AG10803 (cell line): ENCODE data around the gene SEC22C.

Source experiments
- DNase-seq: peaks from one replicate; pipeline ENCODE4 v3.0.0; 2010; ENCODE audit warnings: low read depth
- H3K4me3 ChIP-seq: 2 replicates; pipeline ENCODE4 v1.5.1; 2011; ENCODE audit warnings: mild to moderate bottlenecking, low read length, control low read depth
- TF ChIP-seq, protein P1 (sequence below): conservative IDR thresholded peaks from 2 replicates; pipeline ENCODE4 v1.5.1; 2011; ENCODE audit warnings: mild to moderate bottlenecking, low read length, control low read depth, inconsistent platforms

SEC22C gene

DNA sequence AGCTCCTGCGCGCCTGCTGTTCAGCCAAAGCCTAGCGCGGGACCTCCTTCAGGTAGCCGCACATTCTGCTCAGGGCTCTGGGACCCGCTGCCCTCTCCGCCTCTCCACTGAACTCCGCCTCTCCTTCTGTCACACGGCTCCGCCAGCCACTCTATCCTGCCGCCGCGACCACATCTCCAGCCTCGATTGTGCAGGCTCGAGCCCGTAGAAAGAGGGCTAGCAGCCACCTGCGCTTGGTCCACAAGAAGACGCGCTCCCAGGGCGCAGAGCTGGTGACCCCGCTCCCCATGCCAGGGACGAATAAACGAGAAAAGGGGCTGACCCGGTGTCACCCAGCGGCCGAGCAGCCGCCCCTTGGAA lies 80.5 kb downstream of the SEC22C start:
- DNase-seq = no peak
- H3K4me3 ChIP-seq = no peak overlapping the region
- TF ChIP-seq, protein P1, sequence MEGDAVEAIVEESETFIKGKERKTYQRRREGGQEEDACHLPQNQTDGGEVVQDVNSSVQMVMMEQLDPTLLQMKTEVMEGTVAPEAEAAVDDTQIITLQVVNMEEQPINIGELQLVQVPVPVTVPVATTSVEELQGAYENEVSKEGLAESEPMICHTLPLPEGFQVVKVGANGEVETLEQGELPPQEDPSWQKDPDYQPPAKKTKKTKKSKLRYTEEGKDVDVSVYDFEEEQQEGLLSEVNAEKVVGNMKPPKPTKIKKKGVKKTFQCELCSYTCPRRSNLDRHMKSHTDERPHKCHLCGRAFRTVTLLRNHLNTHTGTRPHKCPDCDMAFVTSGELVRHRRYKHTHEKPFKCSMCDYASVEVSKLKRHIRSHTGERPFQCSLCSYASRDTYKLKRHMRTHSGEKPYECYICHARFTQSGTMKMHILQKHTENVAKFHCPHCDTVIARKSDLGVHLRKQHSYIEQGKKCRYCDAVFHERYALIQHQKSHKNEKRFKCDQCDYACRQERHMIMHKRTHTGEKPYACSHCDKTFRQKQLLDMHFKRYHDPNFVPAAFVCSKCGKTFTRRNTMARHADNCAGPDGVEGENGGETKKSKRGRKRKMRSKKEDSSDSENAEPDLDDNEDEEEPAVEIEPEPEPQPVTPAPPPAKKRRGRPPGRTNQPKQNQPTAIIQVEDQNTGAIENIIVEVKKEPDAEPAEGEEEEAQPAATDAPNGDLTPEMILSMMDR = no peak

DNA sequence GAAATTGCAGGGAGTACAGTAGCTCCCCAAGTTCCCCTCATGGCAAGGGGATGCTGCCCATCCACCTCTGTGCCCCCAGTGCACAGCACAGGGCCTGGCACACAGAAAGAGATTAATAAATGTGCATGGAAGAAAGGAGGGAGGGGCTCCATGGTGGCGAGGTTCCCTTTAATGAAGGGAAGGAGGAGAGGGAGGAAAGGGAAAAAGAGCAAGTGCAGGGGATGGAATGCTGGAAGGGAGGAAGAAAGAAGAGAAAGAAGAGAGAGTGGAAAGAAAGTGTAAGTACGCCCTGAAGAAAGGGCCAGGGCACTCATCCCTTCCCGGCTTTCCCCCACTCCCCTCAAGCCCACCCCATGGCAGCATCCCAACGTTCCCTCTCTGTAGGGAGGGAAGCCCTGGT lies 80.9 kb downstream of the SEC22C start:
- TF ChIP-seq, protein P1 = no peak
- H3K4me3 ChIP-seq = no peak overlapping the region
- no peak for DNase-seq

DNA sequence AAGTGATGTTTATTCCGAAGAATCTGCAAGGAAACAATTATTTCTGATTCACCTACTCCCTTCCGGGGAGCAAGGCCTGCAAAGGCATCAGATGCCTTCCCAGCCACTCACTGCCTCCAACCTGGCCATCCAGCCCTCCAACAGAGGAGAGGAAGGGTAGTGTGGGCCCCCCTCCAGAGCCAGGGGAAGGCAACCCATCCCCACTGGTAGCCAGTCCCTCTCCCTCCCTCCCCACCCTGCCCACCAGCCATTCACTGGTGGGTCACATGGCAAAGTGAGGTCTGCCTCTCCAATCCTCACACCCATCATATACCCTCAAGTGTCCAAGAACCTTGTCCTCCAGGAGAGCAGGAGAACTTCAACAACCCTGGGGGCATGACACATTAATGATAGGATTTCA lies 81.7 kb downstream of the SEC22C start:
- no peak for DNase-seq
- H3K4me3 ChIP-seq = no peak overlapping the region
- TF ChIP-seq, protein P1 = no peak

DNA sequence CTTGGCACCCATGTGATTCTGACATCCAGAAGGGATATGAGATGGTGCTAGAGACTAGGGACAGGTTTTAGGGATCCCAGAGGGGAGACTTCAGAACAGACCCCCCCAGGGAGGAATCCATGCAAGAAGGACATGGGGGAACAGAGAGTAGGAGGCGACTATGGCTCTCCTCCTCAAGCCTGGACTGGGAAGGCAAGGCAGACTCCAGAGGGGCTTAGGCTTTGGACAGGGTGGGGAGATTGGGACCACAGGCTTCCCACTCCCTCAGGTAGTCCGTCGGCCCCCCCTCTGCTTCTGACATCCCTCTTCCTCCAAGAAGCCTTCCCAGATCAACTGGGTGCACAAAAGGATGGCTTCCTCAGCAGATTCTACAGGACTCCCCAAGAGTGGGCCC lies 82.3 kb downstream of the SEC22C start:
- DNase-seq = no peak
- TF ChIP-seq, protein P1 = no peak
- no peak overlapping the region for H3K4me3 ChIP-seq

DNA sequence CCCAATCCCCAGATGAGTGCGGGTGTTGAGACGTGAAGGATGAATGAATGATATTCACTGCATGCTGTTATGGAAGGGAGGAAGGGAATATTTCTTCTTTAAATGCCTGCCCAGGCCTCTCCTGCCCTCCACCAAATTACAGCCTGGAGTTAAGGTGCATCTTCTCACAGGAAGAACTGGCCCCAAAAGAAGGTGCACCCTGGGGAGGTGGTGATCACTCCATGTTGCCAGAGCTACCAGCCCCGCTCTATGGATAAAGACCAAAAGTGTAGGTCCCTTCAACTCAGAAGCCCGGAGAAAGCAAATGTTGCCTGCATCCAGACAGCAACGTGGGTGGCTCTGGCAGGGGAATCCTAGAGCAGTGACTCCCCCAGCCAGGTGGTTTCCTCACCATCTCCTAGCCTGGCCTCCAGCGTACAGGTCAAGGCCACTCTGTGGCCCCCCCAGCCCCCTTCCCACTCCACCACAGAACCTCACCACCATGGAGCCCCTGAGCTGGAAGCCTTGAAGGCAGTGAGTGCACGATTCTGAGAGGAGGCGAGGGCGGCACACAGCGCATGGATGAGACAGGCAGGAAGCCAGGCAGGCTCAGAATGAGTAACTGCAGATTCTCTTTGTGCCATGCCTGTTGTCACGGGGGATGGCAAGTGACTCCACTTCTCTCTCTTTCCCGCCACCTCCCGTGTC lies 82.8 kb downstream of the SEC22C start:
- DNase-seq = no peak
- TF ChIP-seq, protein P1 = no peak
- H3K4me3 ChIP-seq = no peak overlapping the region

DNA sequence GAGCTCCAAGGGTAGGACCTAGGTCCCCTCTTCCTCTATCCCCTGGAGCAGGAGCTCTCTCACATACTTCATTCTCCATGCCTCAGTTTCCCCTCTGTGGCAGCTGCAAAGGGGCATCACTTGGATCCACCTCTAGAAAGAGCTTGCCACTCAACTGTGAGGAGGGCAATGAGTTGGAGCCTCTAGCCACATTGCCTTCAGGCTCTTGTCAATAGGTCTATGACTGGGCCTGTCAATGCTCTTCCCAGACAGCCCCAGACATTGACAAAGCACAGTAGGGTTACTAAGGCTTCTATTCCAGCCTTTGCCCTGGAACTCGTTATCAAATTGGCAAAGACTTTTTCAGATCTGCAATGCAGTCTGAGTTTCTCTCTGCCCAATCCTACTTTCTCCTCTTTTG lies 83.7 kb downstream of the SEC22C start:
- no peak for DNase-seq
- TF ChIP-seq, protein P1 = no peak
- H3K4me3 ChIP-seq = no peak overlapping the region
